HG02678 (cell line): ENCODE data around the gene PRPSAP2.

Source experiments
- ATAC-seq: cut with Tn5 transposase; IDR thresholded peaks from one replicate; pipeline ENCODE4 v1.9.1; 2021; ENCODE audit warnings: mild to moderate bottlenecking, moderate library complexity; ENCODE audit not compliant: unreplicated experiment

PRPSAP2 gene

GRCh38 chr17:18977646-18978045 lies 119.7 kb downstream of the PRPSAP2 start:
- ATAC-seq = no peak

- ATAC-seq = no peak
Measured at GRCh38 chr17:18978050-18978449, 120.1 kb downstream of the PRPSAP2 start.

GRCh38 chr17:18978655-18979054 lies 120.7 kb downstream of the PRPSAP2 start:
- no peak for ATAC-seq
